Chondrocyte (in vitro differentiated cells): ENCODE measurements around the gene RBM46. TPM values are rescaled to one million over a fixed set of nuclear protein-coding genes. Genes with fewer than 3 reads are reported as not detected.

Experiments
- DNase-seq: peaks from one replicate; pipeline ENCODE4 v3.0.0; 2021; ENCODE audit warnings: mixed read lengths, low spot score
- H3K27ac Mint-ChIP-seq: one replicate; pipeline ENCODE4 v1.8.0; 2021; ENCODE audit warnings: mild to moderate bottlenecking, moderate library complexity, mixed read lengths; ENCODE audit not compliant: unreplicated experiment
- H3K27me3 Mint-ChIP-seq: 2 replicates; pipeline ENCODE4 v1.8.0; 2021; ENCODE audit warnings: low read depth, mixed read lengths
- H3K36me3 Mint-ChIP-seq: 2 replicates; pipeline ENCODE4 v1.8.0; 2021; ENCODE audit warnings: low read depth, mixed read lengths
- H3K4me1 Mint-ChIP-seq: 2 replicates; pipeline ENCODE4 v1.8.0; 2021; ENCODE audit warnings: low read depth, mild to moderate bottlenecking, mixed read lengths
- H3K4me3 Mint-ChIP-seq: one replicate; pipeline ENCODE4 v1.8.0; 2021; ENCODE audit warnings: mild to moderate bottlenecking, moderate library complexity, mixed read lengths; ENCODE audit not compliant: unreplicated experiment
- H3K9me3 Mint-ChIP-seq: 2 replicates; pipeline ENCODE4 v1.8.0; 2021; ENCODE audit warnings: low read depth, mixed read lengths
- long read RNA-seq: library from polyadenylated mRNA; stranded (forward); transcript quantifications from one replicate; pipeline ENCODE4 v2.0.0, GENCODE V29; 2021
- total RNA-seq: library from RNA; stranded (reverse); gene quantifications from 3 replicates; pipeline ENCODE4 v1.2.1, GENCODE V29; 2021
- TF ChIP-seq, protein P1 (sequence below): fragments of 200-600 bp; sonication (generic); IDR thresholded peaks from 2 replicates; pipeline ENCODE4 v1.5.0; 2021; ENCODE audit warnings: antibody characterized with exemption, mild to moderate bottlenecking, moderate library complexity

Gene RBM46, protein sequence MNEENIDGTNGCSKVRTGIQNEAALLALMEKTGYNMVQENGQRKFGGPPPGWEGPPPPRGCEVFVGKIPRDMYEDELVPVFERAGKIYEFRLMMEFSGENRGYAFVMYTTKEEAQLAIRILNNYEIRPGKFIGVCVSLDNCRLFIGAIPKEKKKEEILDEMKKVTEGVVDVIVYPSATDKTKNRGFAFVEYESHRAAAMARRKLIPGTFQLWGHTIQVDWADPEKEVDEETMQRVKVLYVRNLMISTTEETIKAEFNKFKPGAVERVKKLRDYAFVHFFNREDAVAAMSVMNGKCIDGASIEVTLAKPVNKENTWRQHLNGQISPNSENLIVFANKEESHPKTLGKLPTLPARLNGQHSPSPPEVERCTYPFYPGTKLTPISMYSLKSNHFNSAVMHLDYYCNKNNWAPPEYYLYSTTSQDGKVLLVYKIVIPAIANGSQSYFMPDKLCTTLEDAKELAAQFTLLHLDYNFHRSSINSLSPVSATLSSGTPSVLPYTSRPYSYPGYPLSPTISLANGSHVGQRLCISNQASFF
- total RNA-seq: not detected in 3 replicates
- long read RNA-seq: 0 reads

GRCh38 chr4:154781126-154781982 lies at the start of gene RBM46:
TSS of gene RBM46 (plus strand) at chr4:154781272. CDS start at chr4:154796753, 15,481 bp downstream.
- no peaks in the 10 kb centered on the region for H3K9me3 Mint-ChIP-seq
- no peaks in the 10 kb centered on the region for H3K36me3 Mint-ChIP-seq
- H3K4me3 Mint-ChIP-seq: no peak within 1 kb of the TSS
- TF ChIP-seq, protein P1, sequence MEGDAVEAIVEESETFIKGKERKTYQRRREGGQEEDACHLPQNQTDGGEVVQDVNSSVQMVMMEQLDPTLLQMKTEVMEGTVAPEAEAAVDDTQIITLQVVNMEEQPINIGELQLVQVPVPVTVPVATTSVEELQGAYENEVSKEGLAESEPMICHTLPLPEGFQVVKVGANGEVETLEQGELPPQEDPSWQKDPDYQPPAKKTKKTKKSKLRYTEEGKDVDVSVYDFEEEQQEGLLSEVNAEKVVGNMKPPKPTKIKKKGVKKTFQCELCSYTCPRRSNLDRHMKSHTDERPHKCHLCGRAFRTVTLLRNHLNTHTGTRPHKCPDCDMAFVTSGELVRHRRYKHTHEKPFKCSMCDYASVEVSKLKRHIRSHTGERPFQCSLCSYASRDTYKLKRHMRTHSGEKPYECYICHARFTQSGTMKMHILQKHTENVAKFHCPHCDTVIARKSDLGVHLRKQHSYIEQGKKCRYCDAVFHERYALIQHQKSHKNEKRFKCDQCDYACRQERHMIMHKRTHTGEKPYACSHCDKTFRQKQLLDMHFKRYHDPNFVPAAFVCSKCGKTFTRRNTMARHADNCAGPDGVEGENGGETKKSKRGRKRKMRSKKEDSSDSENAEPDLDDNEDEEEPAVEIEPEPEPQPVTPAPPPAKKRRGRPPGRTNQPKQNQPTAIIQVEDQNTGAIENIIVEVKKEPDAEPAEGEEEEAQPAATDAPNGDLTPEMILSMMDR: no peak
- H3K27ac Mint-ChIP-seq: no peak within 1 kb of the TSS
- DNase-seq: no peak
- no peaks in the 10 kb centered on the region for H3K4me1 Mint-ChIP-seq
- peaks cover 25% of the 10 kb centered on the region for H3K27me3 Mint-ChIP-seq

GRCh38 chr4:154731756-154732155 lies 49.3 kb upstream of the RBM46 start:
- Mint-ChIP-seq H3K9me3 (no peaks in the 10 kb centered on the region), H3K4me1 (no peaks in the 10 kb centered on the region), H3K27me3 (peaks cover 30% of the 10 kb centered on the region), H3K4me3 (no peak overlapping the region), H3K36me3 (no peaks in the 10 kb centered on the region), H3K27ac (no peak overlapping the region)
- TF ChIP-seq, protein P1: no peak
- no peak for DNase-seq

DNA sequence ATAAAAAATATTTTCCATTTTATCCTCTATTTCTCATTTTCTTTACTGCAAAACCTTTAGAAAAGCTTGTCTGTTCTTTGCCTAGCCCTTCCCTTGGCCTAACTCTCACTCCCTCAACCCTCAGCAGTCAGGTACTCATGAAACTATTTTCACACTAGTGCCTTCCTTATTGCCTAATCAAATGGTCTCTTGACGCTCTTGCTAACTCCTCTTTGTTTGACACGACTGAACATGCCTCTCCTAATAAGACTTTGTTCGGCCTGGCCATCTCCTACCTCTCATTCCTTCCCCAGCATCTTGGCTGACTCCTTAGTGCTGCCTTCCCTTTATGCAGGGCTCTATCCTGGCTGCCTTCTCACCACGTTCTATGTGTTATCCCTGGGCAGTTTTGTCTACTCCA lies 48.4 kb upstream of the RBM46 start:
- no peaks in the 10 kb centered on the region for H3K4me1 Mint-ChIP-seq
- H3K4me3 Mint-ChIP-seq: no peak overlapping the region
- H3K36me3 Mint-ChIP-seq: no peaks in the 10 kb centered on the region
- TF ChIP-seq, protein P1: no peak
- H3K27me3 Mint-ChIP-seq: peaks cover 28% of the 10 kb centered on the region
- no peaks in the 10 kb centered on the region for H3K9me3 Mint-ChIP-seq
- H3K27ac Mint-ChIP-seq: no peak overlapping the region
- DNase-seq: no peak

GRCh38 chr4:154736770-154737169 lies 44.3 kb upstream of the RBM46 start:
- peaks cover 44% of the 10 kb centered on the region for H3K27me3 Mint-ChIP-seq
- H3K9me3 Mint-ChIP-seq: no peaks in the 10 kb centered on the region
- no peaks in the 10 kb centered on the region for H3K36me3 Mint-ChIP-seq
- H3K4me1 Mint-ChIP-seq: peaks cover under 1% of the 10 kb centered on the region
- TF ChIP-seq, protein P1: no peak
- no peak for DNase-seq
- no peak overlapping the region for H3K27ac Mint-ChIP-seq
- H3K4me3 Mint-ChIP-seq: no peak overlapping the region

GRCh38 chr4:154738426-154738825 lies 42.6 kb upstream of the RBM46 start:
- H3K9me3 Mint-ChIP-seq: no peaks in the 10 kb centered on the region
- H3K27me3 Mint-ChIP-seq: peaks cover 49% of the 10 kb centered on the region
- no peak overlapping the region for H3K27ac Mint-ChIP-seq
- TF ChIP-seq, protein P1: no peak
- peaks cover 12% of the 10 kb centered on the region for H3K4me1 Mint-ChIP-seq
- DNase-seq: no peak
- H3K4me3 Mint-ChIP-seq: no peak overlapping the region
- H3K36me3 Mint-ChIP-seq: no peaks in the 10 kb centered on the region
